GM12878 (cell line): ENCODE data around the gene LSAMP. TPM values are rescaled to one million over a fixed set of nuclear protein-coding genes. Genes with fewer than 3 reads are reported as not detected.

Experiments
- ATAC-seq: fragments of 200-7000 bp; cut with Tn5 transposase; 3 replicates; pipeline ENCODE4 v1.9.1; 2020; ENCODE audit warnings: mild to moderate bottlenecking, moderate library complexity
- BruUV-seq: library from RNA; stranded (reverse); fragments of 400-500 nt; replicated peaks from 2 replicates; lab custom pipeline; 2021; lab: Mats Ljungman, UMichigan
- CTCF ChIA-PET: fragments of 300-600 bp; sonication (Branson Sonifier 250); formaldehyde crosslinking; extraction: SDS; loops from one replicate; lab custom pipeline; 2021; ENCODE audit warnings: inconsistent platforms; lab: Yijun Ruan, JAX
- POLR2A ChIA-PET: fragments of 350-600 bp; formaldehyde crosslinking; extraction: SDS; loops from one replicate; lab custom pipeline; 2021; ENCODE audit warnings: inconsistent platforms; lab: Charles Lee
- RAD21 ChIA-PET: fragments of 300-600 bp; sonication (Branson Sonifier 250); formaldehyde crosslinking; loops from one replicate; lab custom pipeline; 2023; ENCODE audit warnings: antibody characterized with exemption; ENCODE audit not compliant: unreplicated experiment; lab: Charles Lee
- SMC1A ChIA-PET: fragments of 300-600 bp; sonication (Branson Sonifier 250); formaldehyde crosslinking; loops from one replicate; lab custom pipeline; 2023; ENCODE audit not compliant: unreplicated experiment, uncharacterized antibody; lab: Charles Lee
- DNase-seq: peaks from one replicate; pipeline ENCODE4 v3.0.0-alpha.2; 2011; ENCODE audit warnings: low read depth, low spot score
- FAIRE-seq: peaks from 3 replicates; lab custom pipeline; 2011; peaks lifted over from hg19 to GRCh38; lab: Jason Lieb, UNC
- H2AFZ ChIP-seq: 2 replicates; pipeline ENCODE4 v1.6.0; 2011; ENCODE audit warnings: low read depth, low read length, control low read depth; ENCODE audit not compliant: control insufficient read depth
- H3K27ac ChIP-seq: 2 replicates; pipeline ENCODE4 v1.5.1; 2011; ENCODE audit warnings: control low read depth; ENCODE audit not compliant: control insufficient read depth, insufficient read depth
- H3K27me3 ChIP-seq, 2 experiments: replicated peaks in 1 of 2; 2 replicates each; pipeline versions ENCODE4 v1.6.0 to v1.6.1; 2011; ENCODE audit warnings: low read length in 1 of 2; ENCODE audit not compliant: control insufficient read depth in 2 of 2, insufficient read depth in 2 of 2
- H3K36me3 ChIP-seq, 2 experiments: 2 replicates each; pipeline ENCODE4 v1.5.1; 2011; ENCODE audit warnings: low read length in 1 of 2; ENCODE audit not compliant: control insufficient read depth in 2 of 2, insufficient read depth in 2 of 2
- H3K4me1 ChIP-seq: 2 replicates; pipeline ENCODE4 v1.6.1; 2011; ENCODE audit warnings: mild to moderate bottlenecking, low read length, moderate library complexity, mixed read lengths; ENCODE audit not compliant: control insufficient read depth, insufficient read depth
- H3K4me2 ChIP-seq: 2 replicates; pipeline ENCODE4 v1.6.0; 2011; ENCODE audit warnings: control low read depth; ENCODE audit not compliant: control insufficient read depth, insufficient read depth
- H3K4me3 ChIP-seq: fragments of 200-600 bp; sonication (generic); 2 replicates; pipeline ENCODE4 v1.5.1; 2016
- H3K79me2 ChIP-seq: 2 replicates; pipeline ENCODE4 v1.6.0; 2011; ENCODE audit warnings: low read length; ENCODE audit not compliant: control insufficient read depth, insufficient read depth
- H3K9ac ChIP-seq: 2 replicates; pipeline ENCODE4 v1.8.0; 2011; ENCODE audit warnings: low read length, control low read depth, mixed read lengths; ENCODE audit not compliant: control insufficient read depth, insufficient read depth
- H3K9me3 ChIP-seq: replicated peaks from 3 replicates; pipeline ENCODE4 v1.5.1; 2011; ENCODE audit warnings: mild to moderate bottlenecking, low read length; ENCODE audit not compliant: control insufficient read depth, insufficient read depth
- H4K20me1 ChIP-seq: 2 replicates; pipeline ENCODE4 v1.6.0; 2011; ENCODE audit not compliant: control insufficient read depth, insufficient read depth
- CBX3 ChIP-seq: fragments of 200-600 bp; sonication (generic); IDR thresholded peaks from 2 replicates; pipeline ENCODE4 v1.6.1; 2016; ENCODE audit warnings: low read depth, borderline replicate concordance
- FOXK2 ChIP-seq: fragments of 450-650 bp; IDR thresholded peaks from 2 replicates; pipeline ENCODE4 v1.6.1; 2017; ENCODE audit warnings: mild to moderate bottlenecking, moderate library complexity
- PBX3 ChIP-seq: IDR thresholded peaks from 2 replicates; pipeline ENCODE4 v1.6.1; 2011; ENCODE audit warnings: mild to moderate bottlenecking, low read depth, low read length, moderate library complexity; ENCODE audit not compliant: insufficient replicate concordance
- RAD51 ChIP-seq: fragments of 450-650 bp; IDR thresholded peaks from 2 replicates; pipeline ENCODE4 v1.6.1; 2016; ENCODE audit warnings: moderate library complexity, mild to moderate bottlenecking, inconsistent platforms
- RB1 ChIP-seq: fragments of 450-650 bp; formaldehyde crosslinking; IDR thresholded peaks from 2 replicates; pipeline ENCODE4 v1.6.1; 2017; ENCODE audit warnings: mild to moderate bottlenecking, borderline replicate concordance
- SIN3A ChIP-seq: IDR thresholded peaks from 2 replicates; pipeline ENCODE4 v1.6.1; 2012; ENCODE audit warnings: low read depth, low read length, improper control_type of control experiment
- SMAD1 ChIP-seq: fragments of 450-650 bp; IDR thresholded peaks from 2 replicates; pipeline ENCODE4 v1.6.1; 2018; ENCODE audit warnings: mild to moderate bottlenecking, low read depth; ENCODE audit not compliant: partially characterized antibody
- in situ Hi-C: fragments of 300-500 bp; cut with MboI; formaldehyde crosslinking; loops from 9 replicates; pipeline ENCODE4 v1.14.3; 2018; ENCODE audit warnings: mixed read lengths
- intact Hi-C: fragments of 100-400 bp; cut with micrococcal nuclease; formaldehyde crosslinking; loops from one replicate; pipeline ENCODE4 v1.14.2; 2022; ENCODE audit not compliant: unreplicated experiment
- polyA plus RNA-seq, 11 experiments: library from polyadenylated mRNA; depleted of rRNA in 4 of 11; unstranded in 6 of 11; stranded (reverse) in 5 of 11; fragments of >200 nt; fragmentation: Nextera tagmentation in 4 of 11; fragmentation: Illumina TruSeq in 1 of 11; extraction: Ambion mirVana in 4 of 11; extraction: Trizol in 1 of 11; gene quantifications; 1 replicate in 1 of 11; 2 replicates in 10 of 11; pipeline versions ENCODE4 v1.2.1 to v1.2.3, GENCODE V29; 2011 to 2016; ENCODE audit warnings: inconsistent platforms in 2 of 11, missing spikeins in 2 of 11, low read depth in 1 of 11
- total RNA-seq, 4 experiments: library from RNA; depleted of rRNA in 3 of 4; stranded (reverse); fragments of >200 nt in 3 of 4; fragmentation: Illumina TruSeq in 1 of 4; extraction: Trizol in 1 of 4; gene quantifications; 2 replicates each; pipeline versions ENCODE4 v1.2.1 to v1.2.3, GENCODE V29; 2013 to 2021
- TF ChIP-seq, protein P1 (sequence below): fragments of 450-650 bp; IDR thresholded peaks from 2 replicates; pipeline ENCODE4 v1.6.1; 2018; ENCODE audit warnings: borderline replicate concordance, mild to moderate bottlenecking; ENCODE audit not compliant: partially characterized antibody

The LSAMP gene
- total and polyA plus RNA-seq, 10 of the 15 experiments (the other 5 are each of a cell fraction or from before 2014, with no cell fraction given), result 2.0 to 12.7 (median 6.5) TPM

- Histone ChIP-seq H3K4me3 (no peak overlapping the region), H3K9ac (no peak overlapping the region), H3K9me3 (no peaks in the 10 kb centered on the region), H3K27ac (no peak overlapping the region), H3K27me3 (no peaks in the 10 kb centered on the region), H3K4me2 (no peak overlapping the region), H2AFZ (no peak overlapping the region), H3K79me2 (no peaks in the 10 kb centered on the region), H3K4me1 (no peaks in the 10 kb centered on the region), H4K20me1 (no peaks in the 10 kb centered on the region), H3K36me3 (no peaks in the 10 kb centered on the region)
- DNase-seq, result no peak
- RAD21 ChIA-PET, result no interaction called here
- in situ Hi-C loops (no loop called here), intact Hi-C loops (no loop called here)
- no TSS peak for BruUV-seq
- TF ChIP-seq, protein P1, sequence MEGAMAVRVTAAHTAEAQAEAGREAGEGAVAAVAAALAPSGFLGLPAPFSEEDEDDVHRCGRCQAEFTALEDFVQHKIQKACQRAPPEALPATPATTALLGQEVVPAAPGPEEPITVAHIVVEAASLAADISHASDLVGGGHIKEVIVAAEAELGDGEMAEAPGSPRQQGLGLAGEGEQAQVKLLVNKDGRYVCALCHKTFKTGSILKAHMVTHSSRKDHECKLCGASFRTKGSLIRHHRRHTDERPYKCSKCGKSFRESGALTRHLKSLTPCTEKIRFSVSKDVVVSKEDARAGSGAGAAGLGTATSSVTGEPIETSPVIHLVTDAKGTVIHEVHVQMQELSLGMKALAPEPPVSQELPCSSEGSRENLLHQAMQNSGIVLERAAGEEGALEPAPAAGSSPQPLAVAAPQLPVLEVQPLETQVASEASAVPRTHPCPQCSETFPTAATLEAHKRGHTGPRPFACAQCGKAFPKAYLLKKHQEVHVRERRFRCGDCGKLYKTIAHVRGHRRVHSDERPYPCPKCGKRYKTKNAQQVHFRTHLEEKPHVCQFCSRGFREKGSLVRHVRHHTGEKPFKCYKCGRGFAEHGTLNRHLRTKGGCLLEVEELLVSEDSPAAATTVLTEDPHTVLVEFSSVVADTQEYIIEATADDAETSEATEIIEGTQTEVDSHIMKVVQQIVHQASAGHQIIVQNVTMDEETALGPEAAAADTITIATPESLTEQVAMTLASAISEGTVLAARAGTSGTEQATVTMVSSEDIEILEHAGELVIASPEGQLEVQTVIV, result no peak
- no peak for TF ChIP-seq FOXK2
- no peak for TF ChIP-seq CBX3
- TF ChIP-seq RB1, result no peak
- TF ChIP-seq SIN3A, result no peak
- no peak for TF ChIP-seq PBX3
- no peak for TF ChIP-seq RAD51
- TF ChIP-seq SMAD1, result no peak
- CTCF ChIA-PET, result no interaction called here
- no peak for ATAC-seq
- no peak for FAIRE-seq
- SMC1A ChIA-PET, result interaction anchor here (1.2 kb wide), 1 partner anchor 10 kb away, joined by 4 read pairs; no protein-coding TSS in a partner anchor
- POLR2A ChIA-PET, result no interaction called here
Measured at GRCh38 chr3:116124166-116124565, 321.1 kb downstream of the LSAMP start.
